ENCODE measurements around the gene PTRH1. TPM values are rescaled to one million over a fixed set of nuclear protein-coding genes. Genes with fewer than 3 reads are reported as not detected.

Gene PTRH1
- total and polyA plus RNA-seq, 7 experiments from 2014 or later: 7.8 to 28.7 (median 9.4) TPM

DNA sequence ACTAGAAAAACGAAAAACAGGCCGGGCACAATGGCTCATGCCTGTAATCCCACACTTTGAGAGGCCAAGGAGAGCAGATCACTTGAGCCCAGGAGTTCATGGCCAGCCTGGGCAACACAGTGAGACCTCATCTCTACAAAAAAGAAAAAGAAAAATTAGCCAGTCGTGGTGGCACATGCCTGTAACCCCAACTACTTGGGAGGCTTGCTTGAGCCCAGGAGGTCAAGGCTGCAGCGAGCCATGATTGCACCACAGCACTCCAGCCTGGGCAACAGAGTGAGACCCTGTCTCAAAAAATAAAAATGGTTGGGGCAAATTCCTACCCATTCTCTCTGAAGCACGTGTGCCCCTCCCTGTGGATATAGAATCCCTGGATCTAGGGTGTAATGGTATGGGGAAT, 17.1 kb downstream of the PTRH1 start:
- H3K4me3 ChIP-seq (ENCODE audit: low read length): no peak overlapping the region
- ChIA-PET POLR2A (no interaction called here), CTCF (no interaction called here)
- ATAC-seq (no peak), DNase-seq (no peak)
- peaks cover 5 to 13% (median 12%) of the 10 kb centered on the region in 7 donors for H3K4me1 Mint-ChIP-seq
- H3K27ac Mint-ChIP-seq: peak overlapping the region in 2 of 9 donors; percentile 16 to 65
- H3K36me3 Mint-ChIP-seq: peaks cover 0 to 5% (median 0%) of the 10 kb centered on the region in 5 donors
- peak overlapping the region in 8 of 10 donors; percentile 4 to 86 (median 54) for H3K4me3 Mint-ChIP-seq
- H3K27me3 ChIP-seq (ENCODE audit: control insufficient read depth in 2 of 2, insufficient read depth in 2 of 2, low read length in 2 of 2): no peaks in the 10 kb centered on the region
- H3K4me1 ChIP-seq (ENCODE audit: control insufficient read depth in 2 of 2, insufficient read depth in 2 of 2, low read length in 2 of 2): peaks cover 6 to 7% of the 10 kb centered on the region in 2 donors
- no peaks in the 10 kb centered on the region for H3K9me3 ChIP-seq (ENCODE audit: control insufficient read depth in 2 of 3, low read length in 3 of 3)
- intact Hi-C loops (cut with micrococcal nuclease): loop anchor here (2.0 kb wide), 2 partner anchors 16 to 86 kb away; partner anchors contain the start of genes PTRH1 (in 1 of the 2) and STXBP1 (in 1 of the 2)
- H3K27ac ChIP-seq (ENCODE audit: low read depth, low read length): no peak overlapping the region
- peaks cover 0 to 2% (median 0%) of the 10 kb centered on the region in 5 donors for H3K27me3 Mint-ChIP-seq
- H3K36me3 ChIP-seq (ENCODE audit: control insufficient read depth in 2 of 3, insufficient read depth in 3 of 3, low read length in 3 of 3): no peaks in the 10 kb centered on the region
- H3K9me3 Mint-ChIP-seq: no peaks in the 10 kb centered on the region

DNA sequence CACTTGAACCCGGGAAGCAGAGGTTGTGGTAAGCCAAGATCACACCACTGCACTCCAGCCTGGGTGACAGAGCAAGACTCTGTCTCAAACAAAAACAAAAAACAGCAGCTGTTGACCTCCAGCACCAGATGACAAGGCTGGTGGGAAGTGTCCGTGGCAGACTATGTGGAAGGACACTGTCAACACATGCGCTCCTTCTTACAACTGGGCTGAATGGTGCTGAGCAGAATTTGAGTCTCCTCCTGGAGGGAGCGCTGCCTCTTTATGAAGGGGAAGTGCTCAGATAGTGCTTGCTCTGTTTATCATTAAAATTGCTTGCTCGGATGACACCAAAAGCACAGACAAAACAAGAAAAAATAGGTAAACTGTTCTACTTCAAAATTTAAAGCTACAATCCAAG, 17.9 kb downstream of the PTRH1 start:
- POLR2A ChIA-PET: interaction anchor here (1.1 kb wide), 1 partner anchor 12 kb away, joined by 4 read pairs; no protein-coding TSS in a partner anchor
- no peak overlapping the region for H3K4me3 ChIP-seq (ENCODE audit: low read length)
- CTCF ChIA-PET: interaction anchor here (0.7 kb wide), 1 partner anchor 203 kb away, joined by 3 read pairs; no protein-coding TSS in a partner anchor
- DNase-seq (no peak), ATAC-seq (no peak)
- no peak overlapping the region for H3K27ac ChIP-seq (ENCODE audit: low read depth, low read length)
- no peaks in the 10 kb centered on the region for H3K36me3 ChIP-seq (ENCODE audit: control insufficient read depth in 2 of 3, insufficient read depth in 3 of 3, low read length in 3 of 3)
- Mint-ChIP-seq H3K36me3 (peaks cover 0 to 8% (median 0%) of the 10 kb centered on the region in 5 donors), H3K4me3 (peak overlapping the region in 3 of 10 donors; percentile 19 to 59 (median 57)), H3K27me3 (peaks cover 0 to 2% (median 0%) of the 10 kb centered on the region in 5 donors), H3K9me3 (no peaks in the 10 kb centered on the region), H3K27ac (peak overlapping the region in 2 of 9 donors; percentile 16 to 65), H3K4me1 (peaks cover 5 to 13% (median 12%) of the 10 kb centered on the region in 7 donors)
- no peaks in the 10 kb centered on the region for H3K27me3 ChIP-seq (ENCODE audit: control insufficient read depth in 2 of 2, insufficient read depth in 2 of 2, low read length in 2 of 2)
- H3K9me3 ChIP-seq (ENCODE audit: control insufficient read depth in 2 of 3, low read length in 3 of 3): no peaks in the 10 kb centered on the region
- intact Hi-C loops (cut with micrococcal nuclease): no loop called here
- H3K4me1 ChIP-seq (ENCODE audit: control insufficient read depth in 2 of 2, insufficient read depth in 2 of 2, low read length in 2 of 2): peaks cover 6 to 7% of the 10 kb centered on the region in 2 donors

DNA sequence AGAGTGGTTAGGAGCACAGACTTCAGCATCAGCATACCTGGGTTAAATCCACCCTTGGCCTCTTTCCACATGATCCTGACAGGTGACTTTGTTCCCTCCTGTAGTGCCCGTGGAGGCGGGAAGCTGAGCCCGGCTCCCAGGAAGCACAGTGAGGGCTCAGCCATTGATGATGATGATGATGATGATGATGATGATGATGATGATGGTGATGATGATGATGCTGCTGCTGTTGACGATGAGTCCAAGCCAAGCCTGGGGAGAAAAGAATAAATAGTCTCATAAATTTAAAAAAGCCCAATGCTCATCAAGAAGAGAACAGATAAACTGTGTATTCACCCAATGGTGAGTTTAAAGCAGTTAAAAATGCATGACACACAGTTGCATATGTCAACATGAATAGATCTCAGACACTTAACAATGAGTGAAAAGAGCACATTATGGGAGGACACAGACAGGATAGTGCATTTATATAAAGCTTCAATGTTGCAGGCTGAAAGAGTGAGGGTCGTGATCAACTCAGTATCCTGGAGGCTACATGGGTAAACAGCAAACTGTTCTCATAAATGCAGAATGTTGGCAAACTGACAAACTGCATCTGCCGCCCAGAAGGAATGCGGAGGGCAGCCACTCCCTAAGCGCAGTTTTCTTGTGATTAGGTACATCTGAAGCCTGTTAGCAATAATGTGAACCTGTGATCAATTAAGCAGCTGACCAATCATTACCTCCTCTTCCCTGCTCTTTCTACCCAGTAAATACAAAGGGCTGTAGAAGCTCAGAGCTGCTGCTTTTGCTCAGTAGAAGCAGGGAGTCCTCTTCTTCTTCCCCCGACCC, 20.4 kb downstream of the PTRH1 start:
- Histone ChIP-seq H3K27me3 (ENCODE audit: control insufficient read depth in 2 of 2, insufficient read depth in 2 of 2, low read length in 2 of 2) (no peaks in the 10 kb centered on the region), H3K27ac (ENCODE audit: low read depth, low read length) (no peak overlapping the region), H3K4me3 (ENCODE audit: low read length) (no peak overlapping the region), H3K36me3 (ENCODE audit: control insufficient read depth in 2 of 3, insufficient read depth in 3 of 3, low read length in 3 of 3) (no peaks in the 10 kb centered on the region), H3K9me3 (ENCODE audit: control insufficient read depth in 2 of 3, low read length in 3 of 3) (no peaks in the 10 kb centered on the region), H3K4me1 (ENCODE audit: control insufficient read depth in 2 of 2, insufficient read depth in 2 of 2, low read length in 2 of 2) (peaks cover 6 to 7% of the 10 kb centered on the region in 2 donors)
- Mint-ChIP-seq H3K27me3 (peaks cover 0 to 2% (median 0%) of the 10 kb centered on the region in 5 donors), H3K27ac (no peak overlapping the region), H3K36me3 (peaks cover 0 to 8% (median 0%) of the 10 kb centered on the region in 5 donors), H3K4me1 (peaks cover 5 to 12% (median 10%) of the 10 kb centered on the region in 7 donors), H3K9me3 (no peaks in the 10 kb centered on the region), H3K4me3 (no peak overlapping the region)
- DNase-seq (no peak), ATAC-seq (no peak)
- intact Hi-C loops (cut with micrococcal nuclease): no loop called here
- CTCF ChIA-PET: no interaction called here
- POLR2A ChIA-PET: no interaction called here

DNA sequence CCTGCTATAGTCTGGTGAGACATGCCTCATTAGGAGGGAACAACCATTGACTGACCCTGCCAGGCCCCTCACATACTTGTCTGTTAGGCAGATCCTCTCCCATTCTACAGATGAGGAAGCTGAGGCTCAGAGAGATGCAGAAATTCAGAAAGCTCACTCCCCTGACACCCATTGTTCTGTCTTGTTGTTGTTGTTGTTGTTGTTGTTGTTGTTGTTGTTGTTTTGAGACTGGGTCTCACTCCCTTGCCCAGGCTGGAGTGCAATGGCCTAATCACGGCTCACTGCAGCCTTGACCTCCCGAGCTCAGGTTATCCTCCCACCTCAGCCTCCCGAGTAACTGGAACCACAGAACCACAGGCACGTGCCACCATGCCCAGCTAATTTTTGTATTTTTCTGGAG, 21.8 kb downstream of the PTRH1 start:
- Mint-ChIP-seq H3K36me3 (peaks cover 0 to 12% (median 0%) of the 10 kb centered on the region in 5 donors), H3K27ac (no peak overlapping the region), H3K9me3 (no peaks in the 10 kb centered on the region), H3K4me1 (peaks cover 0 to 7% (median 0%) of the 10 kb centered on the region in 7 donors), H3K27me3 (peaks cover 0 to 2% (median 0%) of the 10 kb centered on the region in 5 donors), H3K4me3 (no peak overlapping the region)
- DNase-seq: no peak
- H3K4me1 ChIP-seq (ENCODE audit: control insufficient read depth in 2 of 2, insufficient read depth in 2 of 2, low read length in 2 of 2): no peaks in the 10 kb centered on the region
- H3K27ac ChIP-seq (ENCODE audit: low read depth, low read length): no peak overlapping the region
- no peaks in the 10 kb centered on the region for H3K36me3 ChIP-seq (ENCODE audit: control insufficient read depth in 2 of 3, insufficient read depth in 3 of 3, low read length in 3 of 3)
- intact Hi-C loops (cut with micrococcal nuclease): no loop called here
- POLR2A ChIA-PET: interaction anchor here (0.6 kb wide), 1 partner anchor 28 kb away, joined by 3 read pairs; no protein-coding TSS in a partner anchor
- no peak for ATAC-seq
- no peak overlapping the region for H3K4me3 ChIP-seq (ENCODE audit: low read length)
- no peaks in the 10 kb centered on the region for H3K9me3 ChIP-seq (ENCODE audit: control insufficient read depth in 2 of 3, low read length in 3 of 3)
- CTCF ChIA-PET: no interaction called here
- no peaks in the 10 kb centered on the region for H3K27me3 ChIP-seq (ENCODE audit: control insufficient read depth in 2 of 2, insufficient read depth in 2 of 2, low read length in 2 of 2)

DNA sequence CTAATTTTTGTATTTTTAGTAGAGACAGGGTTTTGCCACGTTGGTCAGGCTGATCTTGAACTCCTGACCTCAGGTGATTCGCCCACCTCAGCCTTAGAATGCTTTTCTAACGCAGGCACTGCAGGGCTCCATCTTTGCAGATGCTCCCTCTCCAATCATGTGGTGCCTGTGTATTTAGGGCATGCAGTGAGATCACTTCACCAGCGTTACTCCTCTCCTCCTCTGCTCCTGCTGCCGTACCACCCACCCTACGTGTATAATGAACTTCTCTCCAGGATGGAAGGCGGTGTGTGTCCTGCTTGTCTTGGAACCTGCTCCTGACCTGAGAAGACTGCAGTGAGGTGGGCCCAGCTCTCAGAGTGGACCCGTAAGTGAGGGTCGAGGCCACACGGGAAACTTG, 22.3 kb downstream of the PTRH1 start:
- Histone ChIP-seq H3K9me3 (ENCODE audit: control insufficient read depth in 2 of 3, low read length in 3 of 3) (no peaks in the 10 kb centered on the region), H3K4me3 (ENCODE audit: low read length) (no peak overlapping the region), H3K27ac (ENCODE audit: low read depth, low read length) (no peak overlapping the region), H3K4me1 (ENCODE audit: control insufficient read depth in 2 of 2, insufficient read depth in 2 of 2, low read length in 2 of 2) (no peaks in the 10 kb centered on the region), H3K27me3 (ENCODE audit: control insufficient read depth in 2 of 2, insufficient read depth in 2 of 2, low read length in 2 of 2) (no peaks in the 10 kb centered on the region), H3K36me3 (ENCODE audit: control insufficient read depth in 2 of 3, insufficient read depth in 3 of 3, low read length in 3 of 3) (no peaks in the 10 kb centered on the region)
- Mint-ChIP-seq H3K9me3 (no peaks in the 10 kb centered on the region), H3K27ac (no peak overlapping the region), H3K36me3 (peaks cover 0 to 12% (median 0%) of the 10 kb centered on the region in 5 donors), H3K4me1 (peaks cover 0 to 7% (median 0%) of the 10 kb centered on the region in 7 donors), H3K4me3 (no peak overlapping the region), H3K27me3 (peaks cover 0 to under 1% (median 0%) of the 10 kb centered on the region in 5 donors)
- intact Hi-C loops (cut with micrococcal nuclease): no loop called here
- POLR2A ChIA-PET: interaction anchor here (0.6 kb wide), 1 partner anchor 29 kb away, joined by 3 read pairs; no protein-coding TSS in a partner anchor
- ATAC-seq (no peak), DNase-seq (no peak)
- CTCF ChIA-PET: no interaction called here

DNA sequence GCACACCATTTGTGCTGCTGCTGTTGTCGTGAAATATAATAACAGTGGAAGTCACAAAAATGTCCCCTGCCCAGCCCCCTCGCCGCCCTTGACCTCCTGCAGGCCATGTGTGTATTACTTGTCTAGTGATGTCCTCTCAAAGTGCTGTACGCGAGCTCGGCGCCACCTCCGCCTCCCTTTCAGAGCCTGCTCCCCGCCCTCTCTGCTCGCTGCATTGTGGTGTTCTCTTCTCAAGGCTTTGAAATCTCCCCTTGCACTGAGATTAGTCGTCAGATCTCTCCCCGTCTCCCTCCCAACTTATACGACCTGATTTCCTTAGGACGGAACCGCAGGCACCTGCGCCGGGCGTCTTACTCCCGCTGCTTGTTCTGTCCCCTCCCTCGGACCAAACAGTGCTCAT, 23.4 kb downstream of the PTRH1 start:
- ChIA-PET CTCF (interaction anchor here (0.6 to 1.4 kb wide), 2 partner anchors 229 to 280 kb away, joined by 3 to 4 read pairs; no protein-coding TSS in a partner anchor), POLR2A (no interaction called here)
- H3K4me1 ChIP-seq (ENCODE audit: control insufficient read depth in 2 of 2, insufficient read depth in 2 of 2, low read length in 2 of 2): no peaks in the 10 kb centered on the region
- intact Hi-C loops (cut with micrococcal nuclease): no loop called here
- DNase-seq: no peak
- no peak overlapping the region for H3K27ac ChIP-seq (ENCODE audit: low read depth, low read length)
- Mint-ChIP-seq H3K9me3 (no peaks in the 10 kb centered on the region), H3K36me3 (peaks cover 0 to 12% (median 0%) of the 10 kb centered on the region in 5 donors), H3K27me3 (no peaks in the 10 kb centered on the region), H3K27ac (peak overlapping the region in 1 of 9 donors; percentile 57), H3K4me3 (no peak overlapping the region), H3K4me1 (peaks cover 0 to 7% (median 0%) of the 10 kb centered on the region in 7 donors)
- H3K4me3 ChIP-seq (ENCODE audit: low read length): no peak overlapping the region
- no peaks in the 10 kb centered on the region for H3K27me3 ChIP-seq (ENCODE audit: control insufficient read depth in 2 of 2, insufficient read depth in 2 of 2, low read length in 2 of 2)
- H3K36me3 ChIP-seq (ENCODE audit: control insufficient read depth in 2 of 3, insufficient read depth in 3 of 3, low read length in 3 of 3): no peaks in the 10 kb centered on the region
- no peaks in the 10 kb centered on the region for H3K9me3 ChIP-seq (ENCODE audit: control insufficient read depth in 2 of 3, low read length in 3 of 3)
- no peak for ATAC-seq
